ENCODE measurements around the gene UNC45B. TPM values are rescaled to one million over a fixed set of nuclear protein-coding genes. Genes with fewer than 3 reads are reported as not detected.

UNC45B gene
- total RNA-seq, 1 donor from 2014 or later, result 205 TPM

GRCh38 chr17:35152421-35153140 is 5.0 kb downstream of the UNC45B start:
- intact Hi-C loops (cut with micrococcal nuclease), result no loop called here
- no peak for TF ChIP-seq CTCF (IDR thresholded peaks at IDR 0.05; ENCODE audit: borderline replicate concordance)
- Histone ChIP-seq H3K27ac (replicated peaks) (no peak overlapping the region), H3K27me3 (ENCODE audit: low read depth) (no peaks in the 10 kb centered on the region), H3K4me3 (no peak overlapping the region), H3K4me1 (peaks cover 44% of the 10 kb centered on the region), H3K36me3 (peaks cover 44% of the 10 kb centered on the region), H3K9me3 (replicated peaks) (no peaks in the 10 kb centered on the region)
- no peak for DNase-seq

GRCh38 chr17:35154196-35155165 is 6.9 kb downstream of the UNC45B start:
- Histone ChIP-seq H3K4me3 (no peak overlapping the region), H3K9me3 (replicated peaks) (no peaks in the 10 kb centered on the region), H3K27ac (replicated peaks) (no peak overlapping the region), H3K4me1 (peaks cover 29% of the 10 kb centered on the region), H3K36me3 (peaks cover 52% of the 10 kb centered on the region), H3K27me3 (ENCODE audit: low read depth) (no peaks in the 10 kb centered on the region)
- intact Hi-C loops (cut with micrococcal nuclease), result no loop called here
- TF ChIP-seq CTCF (IDR thresholded peaks at IDR 0.05; ENCODE audit: borderline replicate concordance), result no peak
- no peak for DNase-seq

GRCh38 chr17:35155246-35155645 is 7.6 kb downstream of the UNC45B start:
- intact Hi-C loops (cut with micrococcal nuclease), result no loop called here
- H3K36me3 ChIP-seq, result peaks cover 59% of the 10 kb centered on the region

GRCh38 chr17:35159940-35160339 is 12.3 kb downstream of the UNC45B start:
- intact Hi-C loops (cut with micrococcal nuclease), result no loop called here
- H3K27me3 ChIP-seq (ENCODE audit: low read depth), result no peaks in the 10 kb centered on the region
- DNase-seq, result no peak
- no peaks in the 10 kb centered on the region for H3K9me3 ChIP-seq (replicated peaks)
- no peak for TF ChIP-seq CTCF (IDR thresholded peaks at IDR 0.05; ENCODE audit: borderline replicate concordance)
- peaks cover 68% of the 10 kb centered on the region for H3K36me3 ChIP-seq
- H3K4me1 ChIP-seq, result no peaks in the 10 kb centered on the region
- H3K4me3 ChIP-seq, result no peak overlapping the region
- no peak overlapping the region for H3K27ac ChIP-seq (replicated peaks)

More at GRCh38 chr17:35155246-35155645, 7.6 kb downstream of the UNC45B start:
- DNase-seq, result no peak
- peaks cover 21% of the 10 kb centered on the region for H3K4me1 ChIP-seq
- H3K27ac ChIP-seq (replicated peaks), result no peak overlapping the region
- TF ChIP-seq CTCF (IDR thresholded peaks at IDR 0.05; ENCODE audit: borderline replicate concordance), result no peak
- H3K9me3 ChIP-seq (replicated peaks), result no peaks in the 10 kb centered on the region
- H3K4me3 ChIP-seq, result no peak overlapping the region
- no peaks in the 10 kb centered on the region for H3K27me3 ChIP-seq (ENCODE audit: low read depth)

GRCh38 chr17:35160354-35161201 is 13.0 kb downstream of the UNC45B start:
- Histone ChIP-seq H3K27me3 (ENCODE audit: low read depth) (no peaks in the 10 kb centered on the region), H3K9me3 (replicated peaks) (no peaks in the 10 kb centered on the region), H3K4me1 (no peaks in the 10 kb centered on the region), H3K4me3 (no peak overlapping the region), H3K36me3 (peaks cover 68% of the 10 kb centered on the region), H3K27ac (replicated peaks) (no peak overlapping the region)
- intact Hi-C loops (cut with micrococcal nuclease), result no loop called here
- no peak for TF ChIP-seq CTCF (IDR thresholded peaks at IDR 0.05; ENCODE audit: borderline replicate concordance)
- no peak for DNase-seq
